SU-DHL-6 (cell line): ENCODE measurements around the gene PSMB1.
"Not testable (repeated sequence)": the region's sequence is repeated elsewhere in the genome, so short reads cannot be mapped to it uniquely, and the experiment has no call there.

Experiments used
- H2AFZ ChIP-seq: fragments of 200-600 bp; sonication (generic); 2 replicates; pipeline ENCODE4 v1.6.1; 2014; ENCODE audit warnings: low read depth, mild to moderate bottlenecking, moderate library complexity, mixed read lengths, antibody characterized with exemption, low read length; ENCODE audit not compliant: severe bottlenecking
- H3F3A ChIP-seq: fragments of 200-600 bp; shearing (Covaris generic); 2 replicates; pipeline ENCODE4 v1.6.0; 2016; ENCODE audit warnings: antibody characterized with exemption, mild to moderate bottlenecking; ENCODE audit not compliant: insufficient read depth
- H3K27ac ChIP-seq: fragments of 200-600 bp; sonication (generic); 2 replicates; pipeline ENCODE4 v1.5.1; 2016; ENCODE audit warnings: low read depth, mild to moderate bottlenecking, low read length, moderate library complexity, mixed read lengths
- H3K27me3 ChIP-seq: fragments of 200-600 bp; sonication (generic), shearing (Covaris generic); 2 replicates; pipeline ENCODE4 v1.6.0; 2014; ENCODE audit warnings: mild to moderate bottlenecking, low read length
- H3K36me3 ChIP-seq: fragments of 200-600 bp; sonication (generic); 2 replicates; pipeline ENCODE4 v1.6.1; 2014; ENCODE audit warnings: mild to moderate bottlenecking, low read length, mixed read lengths
- H3K4me2 ChIP-seq: fragments of 300-600, 200-600 bp; shearing (Covaris generic), sonication (generic); 2 replicates; pipeline ENCODE4 v1.6.0; 2014; ENCODE audit warnings: low read length, low read depth, mild to moderate bottlenecking; ENCODE audit not compliant: poor library complexity, severe bottlenecking
- H3K4me3 ChIP-seq: fragments of 200-600 bp; sonication (generic); 2 replicates; pipeline ENCODE4 v1.5.1; 2014; ENCODE audit warnings: antibody characterized with exemption, low read length, mild to moderate bottlenecking, mixed read lengths; ENCODE audit not compliant: insufficient read depth, poor library complexity, severe bottlenecking
- H3K79me2 ChIP-seq: fragments of 200-600 bp; sonication (generic); 2 replicates; pipeline ENCODE4 v1.6.1; 2014; ENCODE audit warnings: mild to moderate bottlenecking, low read length, moderate library complexity; ENCODE audit not compliant: insufficient read depth
- H3K9ac ChIP-seq: fragments of 200-600 bp; sonication (generic); 2 replicates; pipeline ENCODE4 v1.7.0; 2014; ENCODE audit warnings: mild to moderate bottlenecking, low read length
- H3K9me2 ChIP-seq: fragments of 200-600 bp; sonication (generic); replicated peaks from 2 replicates; pipeline ENCODE4 v1.6.1; 2014; ENCODE audit warnings: low read length; ENCODE audit not compliant: insufficient read depth
- H3K9me3 ChIP-seq: fragments of 200-600 bp; sonication (generic); 2 replicates; pipeline ENCODE4 v1.6.1; 2014; ENCODE audit warnings: low read length, mixed read lengths; ENCODE audit not compliant: insufficient read depth
- H4K20me1 ChIP-seq: fragments of 200-600 bp; sonication (generic); 2 replicates; pipeline ENCODE4 v1.6.1; 2014; ENCODE audit warnings: low read depth, mild to moderate bottlenecking, antibody characterized with exemption, low read length, moderate library complexity, mixed read lengths
- CTCF ChIP-seq: fragments of 200-600 bp; sonication (generic); IDR thresholded peaks from one replicate; pipeline ENCODE4 v1.5.1; 2017; ENCODE audit warnings: antibody characterized with exemption, mild to moderate bottlenecking, low read length, moderate library complexity; ENCODE audit not compliant: insufficient read depth, poor library complexity, severe bottlenecking
- EZH2phosphoT487 ChIP-seq: fragments of 200-600 bp; sonication (generic), shearing (Covaris generic); conservative IDR thresholded peaks from 2 replicates; pipeline ENCODE4 v1.6.1; 2018; ENCODE audit warnings: mild to moderate bottlenecking, antibody characterized with exemption, low read length, moderate library complexity, mixed read lengths

Gene PSMB1

DNA sequence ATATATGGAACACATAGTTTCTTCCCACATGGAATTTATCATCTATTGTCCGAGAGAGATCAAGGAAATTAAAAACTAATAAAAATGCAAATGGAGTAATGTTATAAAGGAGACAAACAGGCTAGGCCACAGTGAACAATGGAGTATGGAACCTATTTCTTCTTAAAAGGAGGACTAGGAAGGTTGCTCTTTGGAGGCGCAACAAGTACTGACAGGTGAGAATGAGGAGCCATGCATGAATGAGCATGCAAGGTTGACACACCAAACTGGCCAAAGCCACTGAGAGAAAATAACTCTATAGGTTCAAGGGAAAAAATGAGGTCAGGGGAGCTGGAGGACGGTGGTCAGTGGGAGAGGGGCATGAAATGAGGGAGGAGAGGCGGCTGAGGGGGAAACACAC lies 40.9 kb downstream of the PSMB1 start:
- H4K20me1 ChIP-seq = no peaks in the 10 kb centered on the region
- H3K9me3 ChIP-seq = no peaks in the 10 kb centered on the region
- H3K9me2 ChIP-seq = no peaks in the 10 kb centered on the region
- H3F3A ChIP-seq = no peaks in the 10 kb centered on the region
- H3K27ac ChIP-seq = no peak overlapping the region
- no peaks in the 10 kb centered on the region for H3K27me3 ChIP-seq
- H3K79me2 ChIP-seq = no peaks in the 10 kb centered on the region
- no peak overlapping the region for H3K4me3 ChIP-seq
- no peak overlapping the region for H3K4me2 ChIP-seq
- no peaks in the 10 kb centered on the region for H3K36me3 ChIP-seq
- H3K9ac ChIP-seq = no peak overlapping the region
- H2AFZ ChIP-seq = no peak overlapping the region
- TF ChIP-seq CTCF (no peak), EZH2phosphoT487 (no peak)

GRCh38 chr6:170510631-170511030 lies 42.5 kb downstream of the PSMB1 start:
- H3K36me3 ChIP-seq = no peaks in the 10 kb centered on the region
- H3F3A ChIP-seq = no peaks in the 10 kb centered on the region
- no peaks in the 10 kb centered on the region for H3K9me2 ChIP-seq
- no peak overlapping the region for H2AFZ ChIP-seq
- H3K27me3 ChIP-seq = no peaks in the 10 kb centered on the region
- no peaks in the 10 kb centered on the region for H3K79me2 ChIP-seq
- H3K27ac ChIP-seq = no peak overlapping the region
- no peaks in the 10 kb centered on the region for H4K20me1 ChIP-seq
- H3K4me2 ChIP-seq = no peak overlapping the region
- H3K9me3 ChIP-seq = no peaks in the 10 kb centered on the region
- no peak overlapping the region for H3K9ac ChIP-seq
- no peak for TF ChIP-seq CTCF
- no peak overlapping the region for H3K4me3 ChIP-seq

DNA sequence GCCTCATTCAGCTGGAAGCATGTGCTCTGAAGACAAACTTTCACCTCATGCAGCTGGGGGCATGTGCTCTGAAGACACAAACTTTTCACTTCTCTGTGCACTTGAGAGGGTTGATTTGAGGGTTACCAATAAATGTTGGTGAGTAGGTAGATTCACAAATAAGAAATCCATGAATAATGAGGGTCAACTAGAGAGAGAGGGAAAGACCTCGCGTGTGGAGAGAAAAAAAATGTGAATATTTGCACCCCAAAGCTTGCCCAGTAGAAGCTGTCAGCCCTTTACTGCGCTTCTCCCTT lies 43.4 kb downstream of the PSMB1 start:
- H3K79me2 ChIP-seq = no peaks in the 10 kb centered on the region
- H3K9me3 ChIP-seq = no peaks in the 10 kb centered on the region
- H3K4me3 ChIP-seq = no peak overlapping the region
- H3K36me3 ChIP-seq = no peaks in the 10 kb centered on the region
- TF ChIP-seq EZH2phosphoT487 = no peak
- no peaks in the 10 kb centered on the region for H4K20me1 ChIP-seq
- no peaks in the 10 kb centered on the region for H3F3A ChIP-seq
- H3K9ac ChIP-seq = no peak overlapping the region
- H3K4me2 ChIP-seq = no peak overlapping the region
- no peak overlapping the region for H3K27ac ChIP-seq
- H3K9me2 ChIP-seq = no peaks in the 10 kb centered on the region
- no peaks in the 10 kb centered on the region for H3K27me3 ChIP-seq
- no peak overlapping the region for H2AFZ ChIP-seq

GRCh38 chr6:170508892-170509722 lies 44.0 kb downstream of the PSMB1 start:
- not testable (repeated sequence) for H3K9me3 ChIP-seq, H3F3A ChIP-seq, H4K20me1 ChIP-seq, H3K79me2 ChIP-seq, H3K36me3 ChIP-seq, H3K4me2 ChIP-seq, H3K4me3 ChIP-seq, H3K27me3 ChIP-seq, H3K9ac ChIP-seq, H2AFZ ChIP-seq, H3K27ac ChIP-seq, H3K9me2 ChIP-seq

- not testable (repeated sequence) for H3K79me2 ChIP-seq, H2AFZ ChIP-seq, H3K9me3 ChIP-seq, H3K9me2 ChIP-seq, H4K20me1 ChIP-seq, H3K4me3 ChIP-seq, H3K27me3 ChIP-seq, H3K4me2 ChIP-seq, H3K27ac ChIP-seq, H3F3A ChIP-seq, H3K9ac ChIP-seq, H3K36me3 ChIP-seq
Observed at GRCh38 chr6:170508275-170508674, 44.8 kb downstream of the PSMB1 start.

GRCh38 chr6:170507728-170508127 lies 45.4 kb downstream of the PSMB1 start:
- not testable (repeated sequence) for H3K27ac ChIP-seq, H3K79me2 ChIP-seq, H3K9ac ChIP-seq, H3F3A ChIP-seq, H3K4me2 ChIP-seq, H3K36me3 ChIP-seq, H3K27me3 ChIP-seq, H2AFZ ChIP-seq, H3K9me3 ChIP-seq, H3K9me2 ChIP-seq, H4K20me1 ChIP-seq, H3K4me3 ChIP-seq
